HepG2 (cell line): ENCODE data around the gene ZNF33A.

ENCODE experiments used
- CTCF ChIP-seq: sonication (generic); formaldehyde crosslinking; IDR thresholded peaks from 2 replicates; pipeline ENCODE4 v1.5.0; 2020; ENCODE audit warnings: mild to moderate bottlenecking, missing genetic modification reagents, moderate library complexity
- TF ChIP-seq, protein P1 (sequence below): sonication (generic); formaldehyde crosslinking; IDR thresholded peaks from 2 replicates; pipeline ENCODE4 v1.5.1; 2020; ENCODE audit warnings: mild to moderate bottlenecking, missing genetic modification reagents, moderate library complexity

DNA sequence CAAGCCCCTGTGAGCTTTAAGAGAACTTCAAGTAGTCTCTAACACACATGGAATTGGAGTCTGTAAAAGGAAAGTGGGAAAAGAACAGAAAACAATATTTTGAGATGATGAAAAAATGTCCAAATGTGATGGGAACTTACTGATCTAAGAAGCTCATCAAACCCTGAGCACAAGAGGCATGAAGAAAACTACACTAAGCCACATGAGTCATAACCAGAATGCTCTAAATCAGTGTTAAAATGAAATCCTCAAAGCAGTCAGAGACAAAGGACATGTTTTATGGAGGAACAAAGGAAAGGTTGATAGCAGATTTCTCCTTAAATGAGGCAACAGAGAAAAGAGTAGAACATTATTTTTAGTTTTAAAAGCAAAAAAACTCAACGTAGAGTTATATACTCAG, 37.2 kb downstream of the ZNF33A start:
- no peak for TF ChIP-seq CTCF
- TF ChIP-seq, protein P1, sequence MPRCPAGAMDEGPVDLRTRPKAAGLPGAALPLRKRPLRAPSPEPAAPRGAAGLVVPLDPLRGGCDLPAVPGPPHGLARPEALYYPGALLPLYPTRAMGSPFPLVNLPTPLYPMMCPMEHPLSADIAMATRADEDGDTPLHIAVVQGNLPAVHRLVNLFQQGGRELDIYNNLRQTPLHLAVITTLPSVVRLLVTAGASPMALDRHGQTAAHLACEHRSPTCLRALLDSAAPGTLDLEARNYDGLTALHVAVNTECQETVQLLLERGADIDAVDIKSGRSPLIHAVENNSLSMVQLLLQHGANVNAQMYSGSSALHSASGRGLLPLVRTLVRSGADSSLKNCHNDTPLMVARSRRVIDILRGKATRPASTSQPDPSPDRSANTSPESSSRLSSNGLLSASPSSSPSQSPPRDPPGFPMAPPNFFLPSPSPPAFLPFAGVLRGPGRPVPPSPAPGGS = no peak
